HG02938 (cell line): ENCODE measurements around the gene ENOPH1.

Source experiments
- ATAC-seq: cut with Tn5 transposase; IDR thresholded peaks from one replicate; pipeline ENCODE4 v1.9.1; 2021; ENCODE audit warnings: mild to moderate bottlenecking, moderate library complexity; ENCODE audit not compliant: unreplicated experiment

ENOPH1 gene

DNA sequence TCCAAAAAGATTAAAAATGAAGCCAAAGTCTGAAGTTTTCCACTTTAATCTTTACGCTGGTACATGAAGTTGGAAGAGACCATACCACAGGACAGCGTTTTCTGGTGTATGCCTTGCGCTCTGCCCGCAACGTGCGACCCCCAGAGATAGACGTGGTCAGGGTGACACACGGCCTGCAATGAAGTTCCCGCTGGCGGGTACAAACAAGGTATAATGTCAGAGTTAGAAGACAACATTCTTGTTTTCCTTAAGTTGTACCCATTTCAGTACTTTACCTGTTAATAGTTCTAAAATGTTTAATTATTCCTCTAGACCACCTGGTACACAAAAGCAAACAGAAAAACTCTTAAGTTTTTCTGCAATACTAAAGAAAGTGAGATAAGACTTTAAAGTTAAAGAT lies 4.9 kb upstream of the ENOPH1 start:
- no peak for ATAC-seq

DNA sequence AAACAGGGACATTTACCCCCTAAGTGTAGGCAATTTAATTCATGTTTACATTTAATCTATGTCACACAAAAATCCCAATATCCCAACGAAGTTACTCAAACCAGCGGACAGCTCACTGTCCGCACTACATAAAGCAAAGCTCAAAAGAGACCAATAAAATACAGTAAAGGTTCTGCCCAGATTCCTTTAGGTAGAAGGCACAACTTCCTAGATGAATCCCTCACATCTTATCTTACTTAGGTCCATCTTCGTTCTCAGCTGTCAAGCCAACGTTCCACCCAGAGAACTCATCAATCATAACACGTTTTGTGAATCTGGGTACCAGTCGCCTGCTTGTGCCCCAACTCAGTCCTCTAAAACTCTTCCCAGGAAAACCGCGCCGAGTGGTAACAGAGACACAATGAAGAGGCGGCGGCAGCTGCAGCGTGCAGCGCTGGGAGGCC lies 1.8 kb upstream of the ENOPH1 start:
- ATAC-seq: no peak

DNA sequence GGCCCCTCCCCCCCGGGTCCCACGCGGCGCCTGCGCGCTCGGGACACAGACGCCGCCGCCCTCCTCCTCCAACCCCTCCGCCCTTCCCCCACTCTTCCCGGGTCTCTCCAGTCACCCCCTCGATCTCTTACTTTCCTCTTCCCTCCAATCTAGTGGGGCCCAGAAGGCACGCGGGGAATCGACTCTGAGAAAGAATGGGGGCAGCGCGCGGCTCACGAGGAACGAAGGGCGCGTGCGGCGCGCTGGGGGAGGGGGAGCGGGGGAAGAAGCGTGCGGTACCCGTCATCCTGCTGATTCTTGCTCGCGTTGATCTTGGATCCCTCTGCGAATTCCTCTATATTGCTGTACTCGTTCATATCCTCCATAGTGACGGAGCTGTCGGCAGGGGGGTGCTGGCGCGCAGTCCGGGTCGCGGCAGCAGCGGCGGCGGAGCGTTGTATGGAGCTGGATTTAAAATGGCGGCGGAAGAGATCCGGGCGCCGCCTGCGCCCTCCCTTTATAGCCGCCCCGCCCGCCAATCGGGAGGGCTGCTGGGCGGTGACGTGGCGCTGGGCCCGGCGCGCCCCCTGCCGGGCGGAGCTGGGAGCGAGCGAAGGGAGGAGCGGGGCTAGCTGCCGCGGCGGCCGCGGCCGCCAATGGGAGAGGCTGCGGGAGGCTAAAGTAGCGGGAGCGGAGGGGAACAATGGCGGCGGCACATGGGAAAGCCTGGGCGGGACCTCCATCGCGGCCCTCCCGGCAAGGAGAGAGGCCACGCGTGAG lies 1.2 kb upstream of the ENOPH1 start:
- peak; percentile 48 for ATAC-seq

DNA sequence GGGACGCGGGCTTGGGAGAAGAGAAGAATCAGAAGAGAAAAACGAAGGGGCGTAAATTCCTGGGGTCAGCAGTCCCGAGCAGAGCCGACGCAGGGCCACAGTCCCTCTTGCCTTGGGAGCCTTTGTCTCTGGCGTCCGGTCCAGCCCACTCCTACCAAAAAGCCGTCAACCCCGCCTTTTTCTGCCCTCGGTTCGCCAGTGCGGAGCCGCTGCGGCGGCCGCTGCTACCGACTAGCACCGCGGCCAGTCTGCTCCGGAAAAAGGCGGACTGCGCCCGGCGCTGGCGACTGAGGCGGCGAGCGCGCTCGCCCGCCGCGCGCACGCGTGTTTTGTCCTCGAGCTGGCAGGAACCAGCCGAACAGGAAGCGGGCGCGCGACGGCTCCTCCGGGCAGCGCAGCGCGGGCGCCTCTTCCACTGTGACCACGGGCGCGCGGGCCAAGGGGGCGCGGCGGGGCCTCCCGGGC lies 630 bp upstream of the ENOPH1 start:
- peak; percentile 10 for ATAC-seq

GRCh38 chr4:82430964-82431745 lies 765 bp downstream of the ENOPH1 start:
- ATAC-seq: no peak

DNA sequence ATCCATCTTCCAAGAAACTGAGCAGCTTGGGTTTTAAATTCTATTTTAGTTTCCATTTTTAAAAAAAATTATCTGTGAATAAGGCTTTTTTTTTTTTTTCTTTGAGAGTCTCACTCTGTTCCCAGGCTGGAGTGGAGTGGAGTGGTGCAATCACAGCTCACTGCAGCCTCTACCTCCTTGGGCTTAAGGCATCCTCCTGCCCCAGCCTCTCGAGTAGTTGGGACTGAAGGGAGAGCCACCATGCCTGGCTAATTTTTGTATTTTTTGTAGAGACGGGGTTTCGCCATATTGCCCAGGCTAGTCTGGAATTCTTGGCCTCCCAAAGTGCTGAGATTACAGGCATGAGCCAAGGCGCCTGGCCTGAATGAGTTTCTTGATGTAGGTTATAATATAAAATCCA lies 1.4 kb downstream of the ENOPH1 start:
- no peak for ATAC-seq

DNA sequence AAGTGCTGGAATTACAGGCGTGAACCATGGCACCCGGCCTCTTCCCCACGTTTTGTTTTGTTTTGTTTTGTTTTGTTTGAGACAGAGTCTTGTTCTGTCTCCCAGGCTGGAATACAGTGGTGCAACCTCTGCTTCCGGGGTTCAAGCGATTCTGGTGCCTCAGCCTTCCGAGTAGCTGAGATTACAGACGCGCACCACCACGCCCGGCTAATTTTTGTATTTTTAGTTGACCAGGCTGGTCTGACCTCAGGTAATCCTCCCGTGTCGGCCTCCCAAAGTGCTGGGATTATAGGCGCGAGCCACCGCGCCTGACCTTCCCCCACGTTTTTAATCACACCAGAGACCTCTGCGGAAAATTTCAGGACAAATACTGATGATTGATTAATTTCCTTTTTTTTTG lies 2.2 kb downstream of the ENOPH1 start:
- no peak for ATAC-seq

DNA sequence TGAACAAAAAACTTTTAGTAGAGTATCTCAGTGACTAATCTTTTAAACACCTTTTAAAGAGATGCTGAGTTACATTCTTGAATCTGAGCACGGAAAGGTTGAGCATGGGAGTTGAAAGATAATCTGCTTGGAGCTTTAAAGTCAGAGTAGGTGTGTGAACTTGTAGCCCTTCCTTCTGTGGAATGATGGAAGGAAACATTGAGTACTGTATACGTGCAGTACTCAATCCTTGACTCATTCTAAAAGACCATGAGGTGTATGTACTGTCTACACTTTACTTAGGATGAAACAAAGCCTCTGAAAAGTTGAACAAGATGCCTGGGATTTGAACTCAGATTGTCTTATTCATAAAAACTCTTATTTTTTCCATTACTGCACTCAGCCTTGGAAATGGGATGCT lies 3.4 kb downstream of the ENOPH1 start:
- ATAC-seq: no peak

DNA sequence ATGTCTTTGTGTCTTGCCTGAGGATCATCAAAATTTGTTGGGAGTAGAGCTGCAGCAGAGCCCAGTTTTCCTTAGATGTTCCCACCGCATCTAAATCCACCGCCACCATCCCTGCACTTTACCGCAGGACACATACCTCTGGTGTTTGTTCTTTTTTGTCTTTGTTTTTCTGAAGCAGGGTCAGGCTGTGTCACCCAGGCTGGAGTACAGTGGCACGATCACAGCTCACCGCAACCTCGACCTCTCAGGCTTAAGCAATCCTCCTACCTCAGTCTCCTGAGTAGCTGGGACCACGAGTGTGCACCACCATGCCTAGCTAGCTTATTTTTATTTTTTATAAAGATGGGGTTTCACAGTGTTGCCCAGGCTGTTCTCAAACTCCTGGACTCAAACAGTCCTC lies 4.6 kb downstream of the ENOPH1 start:
- no peak for ATAC-seq

DNA sequence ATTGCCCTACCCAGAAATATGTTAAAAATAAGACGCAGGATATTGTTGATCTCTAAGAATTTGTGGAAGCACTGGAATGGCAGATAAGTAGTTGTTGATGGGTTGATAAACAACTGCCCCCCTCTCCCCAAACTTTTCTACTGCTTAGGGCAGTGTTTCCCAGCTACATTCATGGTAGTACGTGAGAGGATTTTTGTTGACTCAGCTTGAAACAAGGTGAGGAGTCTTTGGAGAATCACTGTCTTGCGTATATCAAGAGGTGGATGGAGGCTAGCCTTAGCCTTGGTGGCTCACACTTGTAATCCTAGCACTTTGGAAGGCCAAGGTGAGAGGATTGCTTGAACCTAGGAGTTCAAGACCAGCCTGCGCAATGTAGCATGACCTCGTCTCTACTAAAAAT lies 5.7 kb downstream of the ENOPH1 start:
- ATAC-seq: no peak

DNA sequence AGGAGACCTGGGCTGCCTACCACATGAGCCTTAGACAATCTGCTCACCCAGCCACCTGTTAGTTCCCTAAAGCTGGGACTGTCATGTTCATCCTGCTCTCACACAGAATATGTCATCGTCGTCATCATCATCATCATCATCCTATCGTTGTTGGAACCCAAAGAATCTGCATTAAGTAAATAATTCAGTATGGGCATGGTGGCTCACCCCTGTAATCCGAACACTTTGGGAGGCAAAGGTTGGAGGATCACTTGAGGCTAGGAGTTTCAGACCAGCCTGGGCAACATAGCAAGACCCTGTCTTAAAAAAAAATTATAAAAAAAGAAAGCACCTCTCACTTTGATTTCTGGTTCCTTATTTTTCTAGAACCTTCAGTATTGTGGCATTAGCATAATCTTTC lies 6.4 kb downstream of the ENOPH1 start:
- no peak for ATAC-seq

GRCh38 chr4:82437285-82438005 lies 7.1 kb downstream of the ENOPH1 start:
- ATAC-seq: no peak

DNA sequence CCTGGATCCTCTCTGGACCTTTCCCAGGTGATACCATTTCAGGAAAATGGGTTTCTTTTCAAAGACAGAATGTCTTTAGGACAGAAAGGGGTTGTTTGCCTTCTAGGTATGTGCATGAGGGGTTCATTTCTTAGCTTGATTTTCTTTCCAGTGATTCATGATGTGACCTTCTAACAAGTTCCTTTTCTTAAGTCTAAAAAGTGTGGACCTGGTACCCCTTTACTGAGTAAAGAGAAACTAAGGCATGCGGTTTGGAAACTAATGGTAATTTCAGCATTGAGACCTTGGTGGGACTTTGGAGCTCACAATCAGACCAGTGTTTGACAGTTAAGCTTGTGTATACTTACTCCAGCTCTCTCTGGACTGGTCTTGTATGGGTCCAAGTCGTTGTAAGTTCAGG lies 8.7 kb downstream of the ENOPH1 start:
- ATAC-seq: no peak

DNA sequence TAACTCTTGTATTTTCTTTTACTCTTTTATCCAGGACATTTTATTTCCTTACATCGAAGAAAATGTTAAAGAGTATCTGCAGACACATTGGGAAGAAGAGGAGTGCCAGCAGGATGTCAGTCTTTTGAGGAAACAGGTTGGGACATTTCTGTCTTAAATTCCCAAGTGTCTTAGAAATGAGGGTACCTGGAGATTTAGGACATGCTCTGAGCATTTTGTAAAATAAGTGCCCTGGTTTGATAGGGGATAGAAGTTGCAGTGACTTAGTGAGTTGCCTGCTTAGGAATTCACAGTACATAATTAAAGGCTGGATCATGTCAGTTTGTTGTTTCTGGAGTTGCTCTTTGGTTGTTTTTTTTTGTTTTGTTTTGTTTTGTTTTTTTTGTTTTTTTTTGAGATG lies 17.5 kb downstream of the ENOPH1 start:
- no peak for ATAC-seq

- ATAC-seq: no peak
These were observed 20.8 kb downstream of the ENOPH1 start for GRCh38 chr4:82450966-82451755.

- ATAC-seq: no peak
These were observed 21.6 kb downstream of the ENOPH1 start for GRCh38 chr4:82452026-82452425.

DNA sequence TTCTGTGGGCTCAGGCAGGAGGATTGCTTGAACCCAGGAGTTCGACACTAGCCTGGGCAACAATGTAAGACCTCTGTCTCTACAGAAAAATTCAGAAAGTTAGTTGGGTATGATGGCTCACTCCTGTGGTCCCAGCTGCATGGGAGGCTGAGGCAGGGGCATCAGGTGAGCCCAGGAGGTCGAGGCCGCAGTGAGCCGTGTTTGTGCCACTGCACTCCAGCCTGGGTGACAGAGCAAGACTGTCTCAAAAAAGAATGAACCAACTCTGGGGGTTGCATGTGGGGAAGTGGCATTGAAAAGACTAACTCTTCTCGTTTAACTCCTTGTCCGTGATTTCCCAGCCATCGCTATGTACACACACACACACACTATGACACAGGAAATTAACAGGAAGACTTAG lies 26.9 kb downstream of the ENOPH1 start:
- ATAC-seq: no peak

- ATAC-seq: no peak
These were observed 28.3 kb downstream of the ENOPH1 start for GRCh38 chr4:82458729-82459128.

DNA sequence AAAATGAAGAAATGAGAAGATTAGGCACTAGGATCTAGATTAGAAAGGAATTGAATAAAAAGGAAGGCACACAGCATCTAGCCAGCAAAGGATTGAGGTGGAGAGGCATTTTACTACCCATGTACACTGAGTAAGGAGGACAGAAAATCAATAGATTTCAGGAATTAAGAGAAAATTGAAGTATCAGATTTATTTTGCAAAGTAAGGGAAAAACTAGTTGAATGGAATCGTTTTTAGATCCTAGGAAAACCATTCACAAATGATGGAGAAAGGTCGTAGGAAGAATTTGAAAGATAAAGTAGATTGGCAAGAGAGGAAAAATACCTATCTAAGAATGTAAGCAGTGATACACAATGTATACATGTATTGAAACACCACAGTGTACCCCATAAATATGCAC lies 31.3 kb downstream of the ENOPH1 start:
- ATAC-seq: no peak

GRCh38 chr4:82462415-82462831 lies 32.0 kb downstream of the ENOPH1 start:
- ATAC-seq: peak; percentile 87

GRCh38 chr4:82463221-82463620 lies 32.8 kb downstream of the ENOPH1 start:
- no peak for ATAC-seq
